ENCODE results near the gene LBP.
"Not testable (repeated sequence)": the region's sequence is repeated elsewhere in the genome, so short reads cannot be mapped to it uniquely, and the experiment has no call there.

Gene LBP

GRCh38 chr20:38308047-38308438 lies 38.2 kb upstream of the LBP start:
- in situ Hi-C loops (cut with MboI; ENCODE audit: low sequenced_read_pairs, unreplicated experiment), result no loop called here
- TF ChIP-seq CTCF (IDR thresholded peaks at IDR 0.05; ENCODE audit: borderline replicate concordance, control extremely low read depth, extremely low read depth, insufficient read depth, missing control alignments), result no peak

GRCh38 chr20:38308447-38308846 lies 37.8 kb upstream of the LBP start:
- no peak for TF ChIP-seq CTCF (IDR thresholded peaks at IDR 0.05; ENCODE audit: borderline replicate concordance, control extremely low read depth, extremely low read depth, insufficient read depth, missing control alignments)
- in situ Hi-C loops (cut with MboI; ENCODE audit: low sequenced_read_pairs, unreplicated experiment), result no loop called here
- no peak for DNase-seq (ENCODE audit: low spot score)

More at GRCh38 chr20:38308047-38308438, 38.2 kb upstream of the LBP start:
- DNase-seq (ENCODE audit: low spot score), result no peak

GRCh38 chr20:38311091-38311490 lies 35.2 kb upstream of the LBP start:
- no peak for DNase-seq (ENCODE audit: low spot score)

GRCh38 chr20:38311491-38311890 lies 34.8 kb upstream of the LBP start:
- no peak for DNase-seq (ENCODE audit: low spot score)
- no peak for TF ChIP-seq CTCF (IDR thresholded peaks at IDR 0.05; ENCODE audit: borderline replicate concordance, control extremely low read depth, extremely low read depth, insufficient read depth, missing control alignments)
- in situ Hi-C loops (cut with MboI; ENCODE audit: low sequenced_read_pairs, unreplicated experiment), result no loop called here

More at GRCh38 chr20:38311091-38311490, 35.2 kb upstream of the LBP start:
- TF ChIP-seq CTCF (IDR thresholded peaks at IDR 0.05; ENCODE audit: borderline replicate concordance, control extremely low read depth, extremely low read depth, insufficient read depth, missing control alignments), result no peak
- in situ Hi-C loops (cut with MboI; ENCODE audit: low sequenced_read_pairs, unreplicated experiment), result no loop called here

GRCh38 chr20:38313676-38314075 lies 32.6 kb upstream of the LBP start:
- in situ Hi-C loops (cut with MboI; ENCODE audit: low sequenced_read_pairs, unreplicated experiment), result no loop called here
- no peak for TF ChIP-seq CTCF (IDR thresholded peaks at IDR 0.05; ENCODE audit: borderline replicate concordance, control extremely low read depth, extremely low read depth, insufficient read depth, missing control alignments)

GRCh38 chr20:38314350-38314749 lies 31.9 kb upstream of the LBP start:
- DNase-seq (ENCODE audit: low spot score); in situ Hi-C loops (cut with MboI; ENCODE audit: low sequenced_read_pairs, unreplicated experiment): not testable (repeated sequence)

More at GRCh38 chr20:38313676-38314075, 32.6 kb upstream of the LBP start:
- DNase-seq (ENCODE audit: low spot score), result no peak

GRCh38 chr20:38315290-38315966 lies 30.9 kb upstream of the LBP start:
- TF ChIP-seq CTCF (IDR thresholded peaks at IDR 0.05; ENCODE audit: borderline replicate concordance, control extremely low read depth, extremely low read depth, insufficient read depth, missing control alignments), result no peak
- no peak for DNase-seq (ENCODE audit: low spot score)
- in situ Hi-C loops (cut with MboI; ENCODE audit: low sequenced_read_pairs, unreplicated experiment), result no loop called here

Measured in GM13976 (cell line).